Mesodermal cell (in vitro differentiated cells): ENCODE measurements around the gene CCDC201.
"Not testable (repeated sequence)": the region's sequence is repeated elsewhere in the genome, so short reads cannot be mapped to it uniquely, and the experiment has no call there.

Experiments
- H3K27ac ChIP-seq: 2 replicates; pipeline ENCODE4 v1.7.0; 2013; ENCODE audit warnings: mild to moderate bottlenecking, low read depth, low read length, moderate library complexity; ENCODE audit not compliant: severe bottlenecking
- H3K36me3 ChIP-seq: 2 replicates; pipeline ENCODE4 v1.7.1; 2013; ENCODE audit warnings: mild to moderate bottlenecking, low read length, moderate library complexity; ENCODE audit not compliant: control insufficient read depth, insufficient read depth
- H3K4me1 ChIP-seq: one replicate; pipeline ENCODE4 v1.7.1; 2013; ENCODE audit warnings: mild to moderate bottlenecking, low read length; ENCODE audit not compliant: insufficient read depth, control insufficient read depth, poor library complexity, severe bottlenecking
- H3K4me3 ChIP-seq: 2 replicates; pipeline ENCODE4 v1.7.0; 2013; ENCODE audit warnings: low read length, control low read depth, mild to moderate bottlenecking; ENCODE audit not compliant: insufficient read depth, poor library complexity, severe bottlenecking; ENCODE audit errors: extremely low read depth
- H3K9me3 ChIP-seq: 2 replicates; pipeline ENCODE4 v1.7.1; 2013; ENCODE audit warnings: mild to moderate bottlenecking, low read length, moderate library complexity; ENCODE audit not compliant: control insufficient read depth
- WGBS, 2 experiments: methylation state at CpG; one replicate each; pipeline ENCODE4 v1.1.5; 2013; ENCODE audit warnings: missing lambda C conversion rate in 2 of 2; ENCODE audit not compliant: insufficient coverage in 2 of 2; 5-methylcytosine and 5-hydroxymethylcytosine counted together

CCDC201 gene

GRCh38 chr7:45872116-45873034 is 507 bp downstream of the CCDC201 start:
- Histone ChIP-seq H3K36me3 (no peaks in the 10 kb centered on the region), H3K27ac (no peak overlapping the region), H3K9me3 (no peaks in the 10 kb centered on the region), H3K4me1 (peaks cover 4% of the 10 kb centered on the region), H3K4me3 (no peak overlapping the region)
- WGBS, 2 experiments = 60 to 69% methylated on average over 5 to 10 of the region's 10 CpGs

- Histone ChIP-seq H3K9me3 (no peaks in the 10 kb centered on the region), H3K4me1 (peaks cover 2% of the 10 kb centered on the region), H3K27ac (no peak overlapping the region), H3K4me3 (no peak overlapping the region), H3K36me3 (no peaks in the 10 kb centered on the region)
- 85% methylated on average over 2 of the region's 4 CpGs; no CpG with 5 or more reads in 1 of the 2 experiments for WGBS, 2 experiments
Measured at GRCh38 chr7:45869426-45869825, 3.5 kb downstream of the CCDC201 start.

- no peaks in the 10 kb centered on the region for H3K36me3 ChIP-seq
- no peak overlapping the region for H3K4me3 ChIP-seq
- 80 to 95% methylated on average over 2 of the region's 2 CpGs for WGBS, 2 experiments
- no peaks in the 10 kb centered on the region for H3K4me1 ChIP-seq
- no peaks in the 10 kb centered on the region for H3K9me3 ChIP-seq
- H3K27ac ChIP-seq = no peak overlapping the region
Measured at GRCh38 chr7:45867471-45867870, 5.4 kb downstream of the CCDC201 start.

DNA sequence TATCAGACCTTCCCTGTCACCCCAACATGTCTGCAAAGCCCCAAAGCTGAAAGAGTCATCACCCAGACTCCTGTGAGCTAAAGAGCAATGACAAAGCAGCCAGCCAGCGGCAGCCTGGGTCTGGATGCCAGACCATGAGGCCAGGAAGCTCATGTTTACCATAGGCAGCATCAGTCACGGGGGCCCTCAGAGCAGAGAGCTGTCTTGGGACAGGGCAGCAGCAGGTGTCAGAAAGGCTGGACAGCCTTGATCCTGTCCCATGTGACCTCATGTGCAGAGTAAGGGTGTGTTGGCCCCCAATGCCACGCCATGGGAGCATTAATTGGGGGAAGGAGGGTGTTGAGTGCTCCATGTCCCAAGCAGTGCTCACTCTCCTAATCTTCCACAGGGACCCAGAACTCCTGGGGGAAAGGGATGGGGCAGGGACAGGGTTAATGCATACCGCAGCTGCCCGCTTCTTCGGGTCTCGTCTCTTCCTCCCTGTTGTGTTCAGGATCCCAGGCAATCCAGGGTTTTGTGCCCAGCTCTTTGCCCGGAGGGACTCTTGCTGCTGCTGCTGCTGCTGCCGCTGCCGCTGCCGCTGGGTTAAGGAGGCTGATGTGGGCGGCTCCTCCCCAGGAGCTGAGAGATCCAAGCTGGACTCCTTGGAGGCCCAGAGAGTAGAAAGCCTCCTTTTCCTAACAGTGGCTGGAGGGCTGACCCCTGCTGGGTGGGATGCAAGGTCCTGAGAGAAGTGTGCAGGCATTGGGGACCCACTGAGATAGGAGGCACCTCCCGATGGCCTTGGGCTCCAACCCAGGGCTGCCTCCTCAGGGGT is 7.1 kb downstream of the CCDC201 start:
- 82 to 88% methylated on average over 12 of the region's 13 CpGs for WGBS, 2 experiments
- H3K36me3 ChIP-seq = no peaks in the 10 kb centered on the region
- no peaks in the 10 kb centered on the region for H3K4me1 ChIP-seq
- no peak overlapping the region for H3K27ac ChIP-seq
- no peaks in the 10 kb centered on the region for H3K9me3 ChIP-seq
- H3K4me3 ChIP-seq = no peak overlapping the region

GRCh38 chr7:45863715-45864114 is 9.2 kb downstream of the CCDC201 start:
- H3K36me3 ChIP-seq = no peaks in the 10 kb centered on the region
- H3K9me3 ChIP-seq = no peaks in the 10 kb centered on the region
- H3K4me1 ChIP-seq = no peaks in the 10 kb centered on the region
- 77 to 78% methylated on average over 9 of the region's 9 CpGs for WGBS, 2 experiments
- no peak overlapping the region for H3K27ac ChIP-seq
- H3K4me3 ChIP-seq = no peak overlapping the region

DNA sequence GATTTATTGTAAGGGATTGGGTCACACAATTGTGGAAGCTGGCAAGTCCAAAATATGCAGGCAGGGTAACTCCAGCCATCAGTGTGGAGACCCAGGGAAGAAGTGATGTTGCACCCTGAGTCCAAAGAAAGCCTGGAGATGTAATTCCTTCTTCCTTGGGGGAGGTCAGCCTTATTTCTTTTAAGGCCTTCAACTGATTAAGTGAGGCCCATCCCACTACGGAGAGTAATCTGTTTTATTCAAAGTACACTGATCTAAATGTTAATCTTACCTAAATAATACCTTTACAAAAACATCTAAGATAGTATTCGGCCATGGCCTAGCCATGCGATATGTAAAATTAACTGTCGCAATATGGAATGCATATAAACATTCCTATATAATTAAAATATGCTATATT is 16.0 kb downstream of the CCDC201 start:
- H3K4me1 ChIP-seq, H3K36me3 ChIP-seq, H3K9me3 ChIP-seq, H3K4me3 ChIP-seq, H3K27ac ChIP-seq: not testable (repeated sequence)
- WGBS, 2 experiments = no CpG with 5 or more reads among the region's 4 CpGs

GRCh38 chr7:45855680-45856079 is 17.2 kb downstream of the CCDC201 start:
- not testable (repeated sequence) for H3K4me3 ChIP-seq, H3K4me1 ChIP-seq, H3K9me3 ChIP-seq, H3K27ac ChIP-seq, H3K36me3 ChIP-seq
- WGBS, 2 experiments = 82% methylated on average over 2 of the region's 3 CpGs

GRCh38 chr7:45853491-45853890 is 19.4 kb downstream of the CCDC201 start:
- not testable (repeated sequence) for H3K9me3 ChIP-seq, H3K27ac ChIP-seq, H3K4me1 ChIP-seq, H3K36me3 ChIP-seq, H3K4me3 ChIP-seq
- WGBS, 2 experiments = 82 to 85% methylated on average over 6 of the region's 8 CpGs

GRCh38 chr7:45852984-45853383 is 19.9 kb downstream of the CCDC201 start:
- H3K4me1 ChIP-seq, H3K4me3 ChIP-seq, H3K36me3 ChIP-seq, H3K9me3 ChIP-seq, H3K27ac ChIP-seq: not testable (repeated sequence)
- WGBS, 2 experiments = 84 to 92% methylated on average over 4 of the region's 10 CpGs

DNA sequence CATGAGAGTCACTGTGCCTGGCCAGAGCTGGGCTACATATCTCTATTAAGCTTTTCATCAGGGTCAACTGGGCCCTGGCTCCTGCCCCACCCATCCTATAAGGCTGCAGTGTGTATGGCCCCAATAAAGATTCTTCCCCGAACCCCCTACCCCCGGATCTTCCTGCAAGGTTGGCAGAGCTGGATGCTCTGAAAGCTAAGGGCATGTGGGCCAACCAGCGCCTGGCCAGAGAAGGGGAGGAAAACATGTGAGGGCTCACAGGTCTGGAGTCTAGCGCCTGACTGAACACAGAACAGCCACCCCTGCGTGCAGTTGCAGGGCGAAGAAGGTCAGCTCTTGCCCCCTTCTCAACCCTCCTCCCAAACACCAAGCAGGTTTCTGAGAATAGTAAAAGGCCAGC is 24.1 kb downstream of the CCDC201 start:
- WGBS, 2 experiments = 72 to 94% methylated on average over 2 to 4 of the region's 6 CpGs
- H3K9me3 ChIP-seq, H3K36me3 ChIP-seq, H3K4me1 ChIP-seq, H3K4me3 ChIP-seq, H3K27ac ChIP-seq: not testable (repeated sequence)

DNA sequence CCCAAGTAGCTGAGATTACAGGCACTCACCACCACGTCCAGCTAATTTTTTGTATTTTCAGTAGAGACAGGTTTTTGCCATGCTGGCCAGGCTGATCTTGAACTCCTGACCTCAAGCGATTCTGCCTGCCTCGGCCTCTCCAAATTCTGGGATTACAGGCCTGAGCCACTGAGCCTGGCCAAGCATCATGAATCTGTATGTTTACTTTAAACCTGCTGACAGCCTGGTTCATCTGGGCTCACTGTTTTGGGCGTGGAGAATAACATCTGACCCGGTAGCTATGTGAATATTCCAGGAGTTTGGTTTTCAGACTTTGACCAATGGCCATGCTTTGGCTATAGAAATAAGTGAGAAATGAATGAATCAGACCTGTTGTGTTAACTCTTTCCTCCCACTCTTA is 26.3 kb downstream of the CCDC201 start:
- not testable (repeated sequence) for H3K9me3 ChIP-seq, H3K27ac ChIP-seq, H3K4me1 ChIP-seq, H3K36me3 ChIP-seq, H3K4me3 ChIP-seq
- WGBS, 2 experiments = 83 to 95% methylated on average over 2 to 5 of the region's 5 CpGs
